Measurements from ENCODE around the gene CCDC57.

Gene CCDC57

GRCh38 chr17:82114447-82114846 is 98.2 kb downstream of the CCDC57 start:
- H2AFZ ChIP-seq (ENCODE audit: low read depth, low read length, severe bottlenecking) = no peak overlapping the region
- H3K4me3 ChIP-seq (ENCODE audit: insufficient read depth, low read length, poor library complexity, severe bottlenecking) = no peak overlapping the region
- no peaks in the 10 kb centered on the region for H3K79me2 ChIP-seq (ENCODE audit: insufficient read depth, low read length)
- H3K4me2 ChIP-seq (ENCODE audit: low read depth, low read length, poor library complexity, severe bottlenecking) = no peak overlapping the region
- H3K9me3 ChIP-seq (ENCODE audit: insufficient read depth, low read length) = no peaks in the 10 kb centered on the region
- no peaks in the 10 kb centered on the region for H4K20me1 ChIP-seq (ENCODE audit: low read depth, low read length)
- H3K27me3 ChIP-seq (ENCODE audit: low read length) = no peaks in the 10 kb centered on the region
- TF ChIP-seq CTCF (IDR thresholded peaks at IDR 0.05; ENCODE audit: insufficient read depth, low read length, poor library complexity, severe bottlenecking) (no peak), EZH2phosphoT487 (conservative IDR thresholded peaks at IDR 0.05; ENCODE audit: low read length) (no peak)
- H3K9ac ChIP-seq (ENCODE audit: low read length) = no peak overlapping the region
- no peaks in the 10 kb centered on the region for H3F3A ChIP-seq (ENCODE audit: insufficient read depth)
- H3K27ac ChIP-seq (ENCODE audit: low read depth, low read length) = no peak overlapping the region
- H3K9me2 ChIP-seq (replicated peaks; ENCODE audit: insufficient read depth, low read length) = no peaks in the 10 kb centered on the region
- H3K36me3 ChIP-seq (ENCODE audit: low read length) = no peaks in the 10 kb centered on the region

GRCh38 chr17:82113941-82114340 is 98.7 kb downstream of the CCDC57 start:
- Histone ChIP-seq H3K27ac (ENCODE audit: low read depth, low read length) (no peak overlapping the region), H3K9me3 (ENCODE audit: insufficient read depth, low read length) (no peaks in the 10 kb centered on the region), H3K4me3 (ENCODE audit: insufficient read depth, low read length, poor library complexity, severe bottlenecking) (no peak overlapping the region), H3K79me2 (ENCODE audit: insufficient read depth, low read length) (no peaks in the 10 kb centered on the region), H3K9me2 (replicated peaks; ENCODE audit: insufficient read depth, low read length) (no peaks in the 10 kb centered on the region), H2AFZ (ENCODE audit: low read depth, low read length, severe bottlenecking) (no peak overlapping the region), H3K36me3 (ENCODE audit: low read length) (no peaks in the 10 kb centered on the region), H3K4me2 (ENCODE audit: low read depth, low read length, poor library complexity, severe bottlenecking) (no peak overlapping the region), H4K20me1 (ENCODE audit: low read depth, low read length) (no peaks in the 10 kb centered on the region), H3F3A (ENCODE audit: insufficient read depth) (no peaks in the 10 kb centered on the region), H3K9ac (ENCODE audit: low read length) (no peak overlapping the region), H3K27me3 (ENCODE audit: low read length) (no peaks in the 10 kb centered on the region)
- no peak for TF ChIP-seq CTCF (IDR thresholded peaks at IDR 0.05; ENCODE audit: insufficient read depth, low read length, poor library complexity, severe bottlenecking)
- no peak for TF ChIP-seq EZH2phosphoT487 (conservative IDR thresholded peaks at IDR 0.05; ENCODE audit: low read length)

- no peaks in the 10 kb centered on the region for H4K20me1 ChIP-seq (ENCODE audit: low read depth, low read length)
- no peaks in the 10 kb centered on the region for H3K27me3 ChIP-seq (ENCODE audit: low read length)
- H3K79me2 ChIP-seq (ENCODE audit: insufficient read depth, low read length) = no peaks in the 10 kb centered on the region
- H3F3A ChIP-seq (ENCODE audit: insufficient read depth) = no peaks in the 10 kb centered on the region
- no peaks in the 10 kb centered on the region for H3K9me3 ChIP-seq (ENCODE audit: insufficient read depth, low read length)
- H3K27ac ChIP-seq (ENCODE audit: low read depth, low read length) = no peak overlapping the region
- no peaks in the 10 kb centered on the region for H3K9me2 ChIP-seq (replicated peaks; ENCODE audit: insufficient read depth, low read length)
- H3K4me3 ChIP-seq (ENCODE audit: insufficient read depth, low read length, poor library complexity, severe bottlenecking) = no peak overlapping the region
- H2AFZ ChIP-seq (ENCODE audit: low read depth, low read length, severe bottlenecking) = no peak overlapping the region
- no peak overlapping the region for H3K9ac ChIP-seq (ENCODE audit: low read length)
- H3K4me2 ChIP-seq (ENCODE audit: low read depth, low read length, poor library complexity, severe bottlenecking) = no peak overlapping the region
- TF ChIP-seq CTCF (IDR thresholded peaks at IDR 0.05; ENCODE audit: insufficient read depth, low read length, poor library complexity, severe bottlenecking) (no peak), EZH2phosphoT487 (conservative IDR thresholded peaks at IDR 0.05; ENCODE audit: low read length) (no peak)
- no peaks in the 10 kb centered on the region for H3K36me3 ChIP-seq (ENCODE audit: low read length)
Measured at GRCh38 chr17:82113422-82113821, 99.2 kb downstream of the CCDC57 start.

All from SU-DHL-6 (cell line).